LNCAP (cell line): ENCODE results near the gene JPT1.

Experiments used
- TF ChIP-seq, protein P1 (sequence below): fragments of 450-650 bp; IDR thresholded peaks from 2 replicates; pipeline ENCODE4 v1.5.1; 2017; ENCODE audit warnings: mild to moderate bottlenecking

JPT1 gene

DNA sequence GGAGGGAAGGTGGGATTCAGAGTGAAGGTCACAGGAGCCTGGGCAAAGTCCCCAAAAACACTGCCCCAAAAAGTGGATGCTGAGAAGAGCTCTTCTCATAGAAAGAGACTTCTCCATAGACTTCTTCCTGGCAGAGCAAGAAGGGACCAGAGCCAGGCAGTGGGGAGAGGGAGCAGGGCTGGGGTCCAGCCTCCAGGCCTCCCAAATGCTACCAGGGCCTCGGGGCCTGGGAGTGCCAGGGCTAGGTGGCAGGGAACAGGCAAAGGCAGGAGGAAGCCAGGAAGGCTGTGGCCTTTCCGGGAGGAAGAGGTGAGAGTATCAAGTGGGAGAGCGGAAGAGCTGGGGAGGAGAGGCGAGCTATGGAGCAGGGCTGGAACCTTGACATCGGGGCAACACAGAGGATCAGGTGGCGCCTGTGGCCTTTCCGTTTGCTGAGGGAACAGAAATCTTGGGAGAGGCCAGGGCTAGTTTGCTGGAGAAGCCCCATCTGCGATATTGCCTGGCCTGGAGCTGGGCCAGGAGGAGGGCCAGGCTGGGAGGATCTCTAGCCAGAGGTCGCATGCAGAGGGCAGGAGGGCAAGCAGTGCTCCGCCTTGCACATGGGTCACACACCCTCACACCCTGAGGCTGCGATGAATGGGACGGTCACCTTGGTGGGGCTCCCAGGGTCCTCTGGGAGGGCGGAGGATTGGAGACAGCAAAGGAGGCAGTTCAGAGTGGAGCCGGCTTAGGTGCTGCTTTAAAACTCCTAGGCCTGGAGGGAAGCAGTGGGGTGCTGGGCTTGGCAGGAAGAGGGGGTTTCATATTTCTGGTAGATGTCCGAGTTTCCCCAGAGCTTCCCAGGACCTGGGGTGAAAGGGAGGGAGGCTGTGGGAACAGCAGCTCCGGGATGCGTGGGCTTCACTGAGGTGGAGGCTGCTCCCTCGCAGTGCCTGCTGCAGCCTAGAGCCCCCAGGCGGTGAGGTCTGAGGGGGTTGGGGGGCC lies 63.1 kb downstream of the JPT1 start:
- TF ChIP-seq, protein P1, sequence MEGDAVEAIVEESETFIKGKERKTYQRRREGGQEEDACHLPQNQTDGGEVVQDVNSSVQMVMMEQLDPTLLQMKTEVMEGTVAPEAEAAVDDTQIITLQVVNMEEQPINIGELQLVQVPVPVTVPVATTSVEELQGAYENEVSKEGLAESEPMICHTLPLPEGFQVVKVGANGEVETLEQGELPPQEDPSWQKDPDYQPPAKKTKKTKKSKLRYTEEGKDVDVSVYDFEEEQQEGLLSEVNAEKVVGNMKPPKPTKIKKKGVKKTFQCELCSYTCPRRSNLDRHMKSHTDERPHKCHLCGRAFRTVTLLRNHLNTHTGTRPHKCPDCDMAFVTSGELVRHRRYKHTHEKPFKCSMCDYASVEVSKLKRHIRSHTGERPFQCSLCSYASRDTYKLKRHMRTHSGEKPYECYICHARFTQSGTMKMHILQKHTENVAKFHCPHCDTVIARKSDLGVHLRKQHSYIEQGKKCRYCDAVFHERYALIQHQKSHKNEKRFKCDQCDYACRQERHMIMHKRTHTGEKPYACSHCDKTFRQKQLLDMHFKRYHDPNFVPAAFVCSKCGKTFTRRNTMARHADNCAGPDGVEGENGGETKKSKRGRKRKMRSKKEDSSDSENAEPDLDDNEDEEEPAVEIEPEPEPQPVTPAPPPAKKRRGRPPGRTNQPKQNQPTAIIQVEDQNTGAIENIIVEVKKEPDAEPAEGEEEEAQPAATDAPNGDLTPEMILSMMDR = no peak

DNA sequence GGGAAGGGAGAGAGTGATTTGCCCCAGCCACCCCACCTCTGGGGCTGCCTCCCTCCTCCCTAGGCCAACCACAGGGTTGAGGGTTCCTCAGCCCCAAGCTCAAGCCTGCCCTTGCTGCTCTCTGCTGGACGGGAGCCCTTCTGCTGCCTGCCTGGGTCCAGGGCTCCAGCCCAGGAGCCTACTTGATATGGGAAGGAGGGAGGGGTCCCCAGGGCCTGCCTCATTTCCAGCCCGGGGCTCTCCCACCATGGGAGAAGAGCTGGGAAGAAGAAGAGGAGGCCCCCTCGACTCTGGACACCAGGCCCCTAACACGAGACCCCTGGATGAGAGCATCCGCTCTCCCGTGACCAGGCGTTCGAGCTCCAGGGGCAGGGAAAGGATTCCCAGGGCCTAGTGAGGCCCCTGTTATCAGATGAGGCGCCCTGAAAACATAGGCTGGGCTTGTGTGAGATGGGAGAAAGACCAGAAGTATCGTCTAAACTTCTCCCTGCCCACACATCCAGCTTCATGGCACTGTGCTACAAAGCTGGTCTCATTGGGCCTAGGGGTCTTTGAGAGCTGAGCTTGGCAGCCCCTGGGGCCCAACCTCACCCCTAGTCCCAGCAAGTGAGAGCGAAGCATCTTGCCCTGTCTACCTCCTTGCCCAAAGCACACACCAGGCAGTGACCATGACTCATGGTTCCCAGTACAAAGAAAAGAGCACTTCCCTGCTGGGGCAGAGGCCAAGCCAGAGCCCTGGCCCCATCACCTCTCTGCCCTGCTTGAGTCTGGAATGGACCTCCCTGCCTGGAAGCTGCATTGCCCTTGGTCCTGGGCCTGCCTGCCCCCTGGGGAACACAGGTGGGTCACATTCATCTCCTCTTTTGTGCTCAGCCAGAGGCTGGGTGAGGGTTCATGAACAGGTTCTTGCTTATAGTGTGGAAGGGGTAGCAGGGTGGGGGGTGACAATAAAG lies 65.6 kb downstream of the JPT1 start:
- TF ChIP-seq, protein P1 = no peak

GRCh38 chr17:75087558-75088453 lies 66.5 kb downstream of the JPT1 start, which contains the start of gene SLC16A5:
Gene SLC16A5, plus strand, starts transcription at chr17:75087954. Its CDS starts 5,683 bp downstream, at chr17:75093637.
- TF ChIP-seq, protein P1 = no peak

GRCh38 chr17:75087182-75087557 lies 67.1 kb downstream of the JPT1 start:
- TF ChIP-seq, protein P1 = no peak

DNA sequence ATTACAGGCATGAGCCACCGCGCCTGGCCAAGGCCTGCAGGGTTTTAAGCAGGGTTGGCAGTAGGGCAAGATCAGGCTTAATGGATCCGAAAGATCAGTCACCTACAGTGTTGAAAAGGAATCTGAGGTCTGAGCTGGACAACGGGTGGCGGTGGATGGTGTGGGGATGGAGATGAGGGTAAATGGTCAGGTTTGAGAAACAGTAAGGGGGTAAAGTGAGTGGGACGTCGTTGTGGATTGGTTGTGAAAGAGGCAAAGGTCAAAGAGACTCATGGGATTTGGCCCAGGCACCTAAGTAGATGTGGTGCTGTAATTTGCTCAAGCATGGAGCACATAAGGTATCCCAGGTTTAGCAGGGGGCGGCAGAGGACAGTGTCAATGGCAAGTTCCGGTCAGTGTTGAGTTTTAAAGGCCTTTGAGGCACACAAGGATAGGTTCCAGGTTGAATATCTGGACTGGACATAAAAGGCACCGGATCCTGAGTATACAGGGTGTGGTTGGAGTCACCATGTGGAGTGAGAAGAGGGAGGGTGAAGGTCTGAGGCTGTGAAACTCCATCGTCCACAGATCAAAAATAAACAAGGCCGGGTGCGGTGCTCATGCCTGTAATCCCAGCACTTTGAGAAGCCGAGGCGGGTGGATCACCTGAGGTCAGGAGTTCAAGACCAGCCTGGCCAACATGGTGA lies 67.7 kb downstream of the JPT1 start:
- TF ChIP-seq, protein P1 = no peak
